Effector CD4-positive, alpha-beta T cell (primary cell): ENCODE data around the gene ZNF652.
"Not testable (repeated sequence)": the region's sequence is repeated elsewhere in the genome, so short reads cannot be mapped to it uniquely, and the experiment has no call there.

Experiments
- DNase-seq: peaks from one replicate; pipeline ENCODE4 v3.0.0-alpha.2; 2020

The ZNF652 gene

DNA sequence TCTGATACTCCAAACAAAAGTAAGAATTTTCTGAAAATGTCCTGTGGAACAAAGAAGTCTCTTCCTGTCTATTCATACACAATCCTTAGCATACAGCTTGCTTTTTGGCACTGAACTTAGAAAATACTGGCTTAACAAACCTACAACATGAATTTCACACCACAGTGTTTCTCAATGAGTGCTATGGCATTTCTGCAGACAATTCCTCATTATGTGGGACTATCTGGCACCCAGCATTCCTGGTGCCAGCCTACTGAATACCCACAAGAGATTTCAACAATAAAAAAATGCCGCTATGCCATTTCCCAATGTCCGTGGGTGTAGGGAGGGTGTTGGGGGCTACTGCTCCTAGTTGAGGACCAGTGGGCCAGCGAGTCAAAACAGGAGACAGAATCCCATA, 62.1 kb downstream of the ZNF652 start:
- no peak for DNase-seq

DNA sequence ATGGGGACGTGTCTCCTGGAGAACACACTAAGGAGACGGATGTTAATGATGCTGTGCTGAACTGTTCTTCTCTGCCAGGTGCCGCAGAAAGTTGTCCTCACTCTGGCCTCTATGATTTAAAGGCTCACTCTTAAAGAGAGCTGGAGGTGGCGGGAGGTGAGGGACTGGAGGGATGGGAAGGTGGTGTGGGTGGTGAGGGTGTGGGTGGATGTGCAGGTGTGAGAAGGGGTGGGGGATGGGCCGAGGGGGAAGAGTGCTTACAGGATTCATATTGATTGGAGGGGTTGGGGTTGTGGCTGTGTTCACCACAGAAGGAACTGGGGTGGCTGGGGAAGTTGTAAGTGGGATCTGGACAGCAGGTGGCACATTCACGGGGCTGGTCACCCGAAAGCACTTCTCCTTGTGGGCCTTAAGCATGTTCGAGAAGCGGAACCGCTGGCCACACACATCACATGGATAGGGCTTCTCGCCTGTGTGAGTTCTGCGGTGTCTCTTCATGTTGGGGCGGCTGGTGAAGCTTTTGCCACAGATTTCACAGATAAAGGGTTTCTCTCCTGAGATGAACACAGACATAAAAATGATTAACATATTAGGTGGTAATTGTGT, 63.6 kb downstream of the ZNF652 start:
- no peak for DNase-seq

DNA sequence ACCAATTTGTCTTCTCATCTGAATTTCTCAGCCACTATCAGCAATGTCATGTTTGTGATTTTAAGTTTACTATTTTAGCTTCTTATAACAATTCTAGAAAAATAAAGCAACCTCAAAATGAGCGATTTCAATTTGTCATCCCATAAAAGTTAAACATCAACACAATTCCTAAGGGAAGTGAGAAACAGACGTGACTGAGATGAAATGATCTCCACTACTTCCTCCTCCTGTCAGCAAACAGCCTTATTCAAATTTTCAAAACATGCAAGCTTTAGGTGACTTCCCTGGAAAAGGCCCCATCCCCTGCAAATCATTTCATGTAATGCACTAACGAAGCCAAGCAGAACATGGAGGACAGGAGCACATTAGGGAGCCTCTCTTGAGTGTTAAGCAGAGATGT, 64.9 kb downstream of the ZNF652 start:
- DNase-seq, result no peak

DNA sequence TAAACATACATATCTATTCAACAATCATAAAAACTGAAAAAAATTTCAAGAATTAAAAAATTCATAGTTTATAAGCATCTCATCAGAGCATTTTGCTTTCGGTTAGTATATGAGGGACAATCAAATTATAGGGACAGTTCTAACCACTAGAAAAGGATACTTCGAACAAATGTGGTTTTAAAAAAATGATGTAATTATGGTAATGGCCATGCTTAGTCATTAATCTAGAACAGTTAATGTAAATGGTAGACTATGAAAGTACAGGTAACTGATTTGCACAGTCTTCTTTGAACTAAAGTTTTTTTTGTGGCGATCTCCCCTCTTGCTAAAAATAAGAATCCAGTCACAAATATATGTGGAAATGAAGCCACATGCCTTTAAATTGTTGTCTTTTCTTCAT, 67.9 kb downstream of the ZNF652 start:
- no peak for DNase-seq

DNA sequence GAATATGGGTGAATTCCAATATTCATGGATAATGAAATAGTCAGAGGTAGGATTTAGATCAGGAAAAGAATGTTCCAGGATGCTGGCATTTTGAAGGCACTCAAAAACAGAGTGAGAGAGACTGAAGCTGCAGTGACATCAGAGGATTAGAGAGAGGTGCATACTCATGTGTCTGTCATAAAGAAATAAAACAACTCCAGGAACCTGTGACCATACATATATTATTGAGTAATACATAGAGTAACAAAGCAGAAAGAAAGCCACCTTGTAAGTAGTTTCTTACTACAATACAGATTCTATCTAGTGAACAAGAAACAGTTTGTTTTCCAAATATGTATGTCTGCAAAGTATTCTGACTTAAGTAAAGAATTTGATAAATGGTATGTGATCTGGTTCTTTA, 69.1 kb downstream of the ZNF652 start:
- DNase-seq, result no peak

DNA sequence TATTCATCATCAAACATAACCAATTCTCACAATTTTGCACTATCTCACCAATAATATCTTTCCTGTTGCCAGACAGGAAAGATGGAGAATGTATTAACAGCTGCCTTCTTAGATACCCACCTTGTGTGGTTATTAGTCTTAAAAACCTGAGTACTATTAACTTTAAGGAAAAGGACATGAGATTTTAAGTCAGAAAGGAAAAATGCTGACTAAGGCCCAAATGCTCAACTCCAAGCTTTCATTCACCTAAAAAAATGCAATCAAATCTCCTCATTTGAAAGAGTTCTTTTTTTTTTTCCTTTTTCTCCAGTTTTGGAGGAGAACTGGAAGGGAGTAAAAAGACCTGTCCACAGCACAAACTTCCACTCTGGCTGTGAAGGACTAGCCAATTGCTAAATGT, 70.1 kb downstream of the ZNF652 start:
- DNase-seq, result no peak

DNA sequence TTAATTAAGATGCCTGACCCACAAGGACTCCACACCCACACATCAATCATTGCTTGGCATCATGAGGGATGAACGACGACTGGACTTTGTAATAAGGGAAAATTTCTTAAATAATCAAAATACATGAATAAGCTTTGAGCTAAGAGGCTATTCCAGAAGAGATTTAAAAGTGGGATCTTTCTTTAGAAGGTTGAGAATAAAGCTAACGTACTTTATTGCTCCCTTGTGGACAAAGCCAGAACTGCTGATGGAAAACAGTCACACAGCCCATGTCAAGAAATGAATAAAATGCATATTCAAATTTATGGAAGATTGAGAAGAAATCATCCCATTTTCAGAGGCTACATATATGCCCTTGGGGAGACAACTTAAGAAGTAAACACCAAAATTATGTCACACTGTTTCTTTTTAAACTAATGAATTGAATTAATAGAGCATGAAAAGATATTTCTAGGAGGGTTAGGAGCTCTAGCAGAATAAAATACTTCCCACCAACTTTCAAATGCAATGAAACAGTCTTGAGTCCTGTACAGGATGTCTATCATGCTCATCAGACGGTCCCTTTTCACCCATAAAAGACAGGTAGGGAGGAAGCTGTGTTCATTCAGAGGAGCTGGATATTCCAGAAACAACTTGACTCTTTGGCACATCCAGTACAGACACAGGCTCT, 71.2 kb downstream of the ZNF652 start:
- DNase-seq, result no peak

DNA sequence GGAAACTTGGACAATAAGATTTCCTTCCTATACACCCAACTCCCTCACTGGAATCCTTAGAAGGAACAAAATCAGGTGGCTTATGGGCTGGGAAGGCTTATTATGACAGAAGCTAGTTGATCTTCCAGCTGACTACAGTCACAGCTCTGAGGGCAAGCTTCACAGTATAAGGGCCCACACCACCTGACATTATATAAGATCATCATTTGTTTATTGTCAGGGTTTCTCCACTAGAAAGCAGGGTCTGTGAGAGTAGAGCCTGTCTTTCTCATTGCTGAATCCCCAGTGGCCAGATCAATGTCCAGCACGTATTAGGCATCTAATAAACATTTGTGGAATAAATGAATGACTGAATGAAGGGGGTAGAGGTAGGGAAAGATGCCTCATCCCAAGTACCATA, 73.7 kb downstream of the ZNF652 start:
- DNase-seq, result no peak

DNA sequence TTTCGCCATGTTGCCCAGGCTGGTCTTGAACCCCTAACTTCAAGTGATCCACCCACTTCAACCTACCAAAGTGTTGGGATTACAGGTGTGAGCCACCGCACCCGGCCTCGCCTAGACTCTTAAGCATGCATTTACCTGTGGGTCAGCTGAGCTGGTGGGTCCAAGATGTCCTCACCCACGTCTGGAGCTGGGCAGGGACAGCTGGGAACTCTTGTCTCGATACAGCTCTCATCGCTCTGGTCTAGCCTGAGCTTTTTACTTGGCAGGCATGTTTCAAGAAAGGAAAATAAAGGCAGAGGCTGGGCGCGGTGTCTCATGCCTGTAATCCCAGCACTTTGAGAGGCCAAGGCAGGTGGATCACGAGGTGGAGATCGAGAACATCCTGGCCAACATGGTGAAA, 74.6 kb downstream of the ZNF652 start:
- DNase-seq, result no peak

DNA sequence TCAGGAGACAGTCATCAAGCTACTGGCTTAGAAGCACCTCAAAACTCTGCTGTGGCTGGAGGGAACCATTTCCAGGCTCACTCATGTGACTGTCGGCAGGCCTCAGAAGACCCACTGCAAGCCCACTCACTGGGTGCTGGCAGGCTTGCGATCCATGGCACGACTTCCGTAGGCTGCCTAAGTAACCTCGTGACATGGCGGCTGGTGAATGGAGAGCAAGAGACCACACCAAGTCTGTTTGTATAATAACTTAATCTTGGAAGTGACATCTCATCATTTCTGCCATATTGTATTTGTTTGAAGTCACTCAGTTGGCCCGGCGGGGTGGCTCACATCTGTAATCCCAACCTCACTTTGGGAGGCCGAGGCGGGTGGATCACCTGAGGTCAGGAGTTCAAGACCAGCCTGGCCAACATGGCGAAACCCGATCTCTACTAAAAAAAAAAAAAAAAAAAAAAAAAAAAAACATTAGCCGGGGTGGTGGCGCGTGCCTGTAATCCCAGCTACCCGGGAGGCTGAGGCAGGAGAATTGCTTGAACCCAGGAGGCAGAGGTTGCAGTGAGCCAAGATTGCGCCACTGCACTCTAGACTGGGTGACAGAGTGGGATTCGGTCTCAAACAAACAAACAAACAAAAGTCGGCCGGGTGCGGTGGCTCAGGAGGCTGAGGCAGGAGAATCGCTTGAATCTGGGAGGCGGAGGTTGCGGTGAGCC, 75.6 kb downstream of the ZNF652 start:
- not testable (repeated sequence) for DNase-seq

DNA sequence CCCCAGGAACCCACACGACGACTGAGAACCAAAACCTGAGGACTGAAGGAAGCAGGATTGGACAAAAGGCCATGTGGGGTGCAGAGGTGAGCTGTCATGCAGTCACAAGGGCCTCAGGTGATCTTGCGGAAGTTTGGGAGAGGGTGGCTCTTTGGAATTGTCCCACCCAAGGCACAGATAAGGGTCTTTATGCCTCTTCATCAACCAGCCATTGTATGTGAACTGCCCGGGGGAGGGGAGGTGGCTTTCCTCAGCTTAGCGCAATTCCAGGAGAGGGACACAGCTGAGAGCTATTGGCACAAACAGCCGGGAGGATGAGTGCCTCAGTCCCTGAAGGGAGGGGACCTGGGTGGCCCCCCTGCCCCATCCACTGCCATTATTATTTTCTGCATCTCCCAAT, 76.3 kb downstream of the ZNF652 start:
- DNase-seq, result no peak

DNA sequence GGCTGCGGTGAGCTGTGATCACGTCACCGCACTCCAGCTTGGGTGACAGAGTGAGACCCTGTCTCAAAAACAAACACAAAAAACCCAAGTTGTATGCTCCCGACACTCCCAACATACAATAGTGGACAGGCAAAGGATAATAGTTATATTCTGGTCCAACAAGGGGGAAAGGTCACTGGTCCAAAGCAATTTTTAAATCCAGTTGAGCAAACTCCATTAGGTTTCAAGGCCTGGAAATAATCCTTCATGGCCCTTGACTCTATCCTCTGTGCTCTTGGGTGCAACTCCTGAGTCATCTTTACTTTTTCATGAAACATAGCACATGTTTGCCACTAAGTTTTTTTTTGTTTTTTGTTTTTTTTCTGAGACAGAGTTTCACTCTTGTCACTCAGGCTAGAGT, 81.1 kb downstream of the ZNF652 start:
- no peak for DNase-seq

DNA sequence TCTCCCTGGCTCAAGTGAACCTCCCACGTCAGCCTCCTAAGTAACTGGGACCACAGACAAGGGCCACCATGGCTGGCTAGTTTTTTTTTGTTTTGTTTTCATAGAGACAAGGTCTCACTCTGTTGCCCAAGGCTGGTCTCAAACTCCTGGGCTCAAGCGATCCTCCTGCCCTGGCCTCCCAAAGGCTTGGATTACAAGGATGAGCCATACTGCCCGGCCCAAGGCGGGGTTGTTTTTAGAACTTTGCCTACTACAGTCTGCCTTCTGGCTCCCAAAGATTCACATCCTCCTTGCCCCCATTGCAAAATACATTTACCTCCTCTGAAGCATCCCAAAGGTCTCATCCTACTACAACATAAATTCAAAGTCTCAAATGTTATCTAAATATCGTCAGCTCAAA, 82.0 kb downstream of the ZNF652 start:
- no peak for DNase-seq

DNA sequence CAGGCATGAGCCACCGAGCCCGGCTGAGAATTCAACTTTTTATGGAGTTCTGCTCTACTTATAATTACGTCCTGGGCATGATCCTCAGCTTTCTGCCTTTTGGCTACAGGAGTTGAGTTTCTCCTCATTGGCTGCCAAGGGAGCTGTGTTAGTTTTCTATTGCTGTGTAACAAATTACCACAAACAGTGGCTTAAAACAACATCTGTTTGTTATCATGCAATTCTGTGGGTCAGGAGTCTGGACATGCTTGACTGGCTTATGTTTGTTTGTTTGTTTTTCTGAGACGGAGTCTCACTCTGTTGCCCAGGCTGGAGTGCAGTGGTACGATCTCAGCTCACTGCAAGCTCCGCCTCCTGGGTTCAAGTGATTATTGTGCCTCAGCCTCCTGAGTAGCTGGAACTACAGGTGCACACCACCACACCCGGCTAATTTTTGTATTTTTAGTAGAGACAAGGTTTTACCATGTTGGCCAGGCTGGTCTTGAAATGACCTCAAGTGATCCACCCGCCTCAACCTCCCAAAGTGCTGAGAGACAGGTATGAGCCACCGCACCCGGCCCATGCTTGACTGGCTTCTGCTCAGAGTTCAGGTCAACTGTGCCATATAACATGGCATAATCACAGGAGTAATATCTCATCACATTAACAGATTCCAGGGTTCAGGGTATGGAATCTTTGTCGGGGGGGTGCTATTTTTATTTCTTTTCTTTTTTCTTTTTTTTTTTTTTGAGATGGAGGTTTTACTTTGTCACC, 82.6 kb downstream of the ZNF652 start:
- DNase-seq, result not testable (repeated sequence)

DNA sequence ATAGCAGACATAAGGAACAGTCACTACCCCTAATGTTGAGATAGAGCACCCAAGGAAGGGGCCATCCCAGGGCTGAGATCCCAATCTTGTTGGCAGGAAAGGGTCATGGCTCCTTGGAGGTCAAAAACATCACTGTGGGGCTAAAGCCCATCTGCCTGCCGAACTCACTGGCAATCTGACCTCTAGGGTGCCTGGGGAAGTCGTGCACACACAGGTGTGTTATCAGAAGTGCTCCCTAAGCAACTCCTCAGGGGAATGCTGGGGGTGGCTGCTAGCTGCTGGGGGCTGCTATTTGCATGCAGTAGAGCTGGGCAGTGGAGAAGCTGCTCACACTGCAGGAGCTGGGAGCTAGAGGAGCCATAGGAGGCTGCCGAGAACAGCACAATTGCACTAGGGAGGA, 84.0 kb downstream of the ZNF652 start:
- no peak for DNase-seq

DNA sequence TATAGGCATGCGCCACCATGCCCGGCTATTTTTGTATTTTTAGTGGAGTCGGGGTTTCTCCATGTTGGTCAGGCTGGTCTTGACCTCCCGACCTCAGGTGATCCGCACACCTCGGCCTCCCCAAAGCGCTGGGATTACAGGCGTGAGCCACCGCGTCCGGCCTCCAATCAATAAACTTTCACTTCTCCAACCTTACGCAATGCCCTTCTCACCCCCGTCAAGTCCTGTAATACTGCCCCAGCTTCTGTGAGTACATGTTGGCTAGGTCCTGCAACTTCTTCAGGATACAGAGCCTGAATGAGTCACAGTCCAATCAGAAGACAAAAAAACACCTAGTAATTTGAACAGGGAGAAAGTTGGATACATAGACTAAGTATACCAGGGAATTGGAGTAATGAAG, 84.4 kb downstream of the ZNF652 start:
- no peak for DNase-seq

DNA sequence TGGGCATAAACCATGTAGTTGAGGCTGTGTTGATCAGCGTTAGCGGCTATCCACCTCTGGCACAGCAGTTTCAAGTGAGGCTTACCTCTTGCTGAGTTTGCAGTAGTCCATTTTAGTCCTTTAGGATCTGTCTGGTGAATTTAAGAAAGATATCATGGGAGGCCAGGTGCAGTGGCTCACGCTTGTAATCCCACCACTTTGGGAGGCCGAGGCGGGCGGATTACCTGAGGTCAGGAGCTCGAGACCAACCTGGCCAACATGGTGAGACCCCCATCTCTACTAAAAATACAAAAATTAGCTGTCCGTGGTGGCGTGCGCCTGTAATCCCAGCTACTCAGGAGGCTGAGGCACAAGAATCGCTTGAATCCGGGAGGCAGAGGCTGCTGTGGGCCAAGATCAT, 86.1 kb downstream of the ZNF652 start:
- not testable (repeated sequence) for DNase-seq

DNA sequence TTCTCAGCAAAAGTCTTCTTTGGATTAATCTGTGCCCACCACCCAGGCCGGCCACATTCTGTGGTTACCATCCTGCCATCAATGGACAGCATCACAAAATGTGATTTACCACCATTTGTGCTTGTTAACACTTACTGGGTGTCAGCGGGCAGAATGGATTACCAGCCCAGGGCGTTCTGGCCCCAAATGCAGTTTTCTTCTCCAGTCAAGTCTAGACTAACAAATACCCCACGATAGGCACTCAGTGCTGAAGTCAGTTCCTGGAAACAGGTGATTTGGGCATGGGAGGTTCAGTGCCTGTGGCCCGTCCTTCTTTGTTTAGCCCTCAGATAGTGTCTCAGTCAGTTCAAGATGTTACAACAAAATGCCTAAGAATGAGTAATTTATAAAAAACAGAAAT, 92.7 kb downstream of the ZNF652 start:
- DNase-seq, result no peak

DNA sequence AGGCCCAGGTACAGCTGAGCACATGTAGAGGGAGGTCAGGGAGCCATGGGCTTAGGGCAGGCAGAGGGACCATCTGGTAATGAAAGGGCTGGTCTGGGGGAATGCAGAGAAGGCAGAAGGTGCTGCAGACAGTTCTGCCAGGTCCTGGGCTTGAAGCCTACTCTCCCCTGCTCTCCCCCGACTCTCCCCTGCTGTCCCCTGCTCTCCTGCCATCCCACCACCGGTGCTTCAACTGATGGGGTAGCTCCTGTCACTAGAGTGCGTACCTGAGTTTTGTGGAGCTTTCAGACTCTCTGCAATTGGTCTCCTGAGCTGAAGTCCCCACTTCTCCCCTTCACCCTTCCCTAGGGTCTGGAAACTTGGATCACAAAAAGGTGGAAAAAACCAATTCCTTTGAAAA, 94.1 kb downstream of the ZNF652 start:
- no peak for DNase-seq

DNA sequence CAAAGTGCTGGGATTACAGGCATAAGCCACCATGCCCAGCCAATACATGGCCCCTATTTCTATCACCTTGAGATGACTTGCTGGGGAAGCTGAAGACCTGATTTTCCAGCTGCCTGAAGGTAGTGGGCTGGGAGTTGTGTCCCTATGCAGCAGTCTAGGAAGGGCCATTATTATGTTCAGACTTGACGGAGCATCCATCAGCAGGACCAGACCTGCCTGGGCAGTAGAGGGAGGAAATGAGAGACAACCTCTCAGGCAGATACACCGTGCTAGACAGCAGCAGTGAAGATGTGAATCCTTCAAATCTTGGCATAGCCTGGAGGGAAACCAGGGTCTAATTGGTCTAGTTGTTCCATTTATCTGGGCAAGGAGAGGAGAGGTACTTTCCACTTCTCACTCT, 95.8 kb downstream of the ZNF652 start:
- DNase-seq, result no peak

DNA sequence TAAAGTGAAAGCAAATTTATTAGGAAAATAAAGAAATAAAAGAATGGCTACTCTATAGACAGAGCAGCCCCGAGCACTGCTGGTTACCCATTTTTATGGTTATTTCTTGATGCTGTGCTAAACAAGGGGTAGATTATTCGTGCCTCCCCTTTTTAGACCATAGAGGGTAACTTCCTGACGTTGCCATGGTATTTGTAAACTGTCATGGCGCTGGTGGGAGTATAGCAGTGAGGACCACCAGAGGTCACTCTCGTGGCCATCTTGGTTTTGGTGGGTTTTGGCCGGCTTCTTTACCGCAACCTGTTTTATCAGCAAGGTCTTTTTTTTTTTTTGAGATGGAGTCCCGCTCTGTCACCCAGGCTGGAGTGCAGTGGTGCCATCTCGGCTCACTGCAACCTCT, 100.5 kb downstream of the ZNF652 start:
- not testable (repeated sequence) for DNase-seq

DNA sequence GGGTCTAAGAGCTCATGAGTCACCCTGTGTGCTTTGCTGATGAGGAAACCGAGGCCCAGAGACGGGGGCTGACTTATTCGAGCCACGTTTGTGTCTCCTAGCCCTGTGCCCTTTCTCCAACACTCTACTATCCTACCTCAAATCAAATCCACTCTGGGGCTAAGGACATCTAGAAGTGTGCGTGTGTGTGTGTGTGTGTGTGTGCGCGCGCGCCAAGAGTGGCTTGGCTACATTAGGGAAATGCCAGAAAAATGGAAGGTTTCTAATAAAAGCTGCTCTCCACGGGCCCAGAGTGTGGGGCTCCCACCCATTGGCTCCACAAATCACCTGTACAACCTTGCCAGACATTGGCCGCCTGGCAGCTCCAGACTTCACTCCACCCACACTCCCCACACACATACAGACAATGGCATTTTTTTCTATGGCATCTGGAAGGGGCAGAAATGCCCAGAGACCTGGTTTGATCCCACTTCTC, 101.2 kb downstream of the ZNF652 start:
- DNase-seq, result no peak

DNA sequence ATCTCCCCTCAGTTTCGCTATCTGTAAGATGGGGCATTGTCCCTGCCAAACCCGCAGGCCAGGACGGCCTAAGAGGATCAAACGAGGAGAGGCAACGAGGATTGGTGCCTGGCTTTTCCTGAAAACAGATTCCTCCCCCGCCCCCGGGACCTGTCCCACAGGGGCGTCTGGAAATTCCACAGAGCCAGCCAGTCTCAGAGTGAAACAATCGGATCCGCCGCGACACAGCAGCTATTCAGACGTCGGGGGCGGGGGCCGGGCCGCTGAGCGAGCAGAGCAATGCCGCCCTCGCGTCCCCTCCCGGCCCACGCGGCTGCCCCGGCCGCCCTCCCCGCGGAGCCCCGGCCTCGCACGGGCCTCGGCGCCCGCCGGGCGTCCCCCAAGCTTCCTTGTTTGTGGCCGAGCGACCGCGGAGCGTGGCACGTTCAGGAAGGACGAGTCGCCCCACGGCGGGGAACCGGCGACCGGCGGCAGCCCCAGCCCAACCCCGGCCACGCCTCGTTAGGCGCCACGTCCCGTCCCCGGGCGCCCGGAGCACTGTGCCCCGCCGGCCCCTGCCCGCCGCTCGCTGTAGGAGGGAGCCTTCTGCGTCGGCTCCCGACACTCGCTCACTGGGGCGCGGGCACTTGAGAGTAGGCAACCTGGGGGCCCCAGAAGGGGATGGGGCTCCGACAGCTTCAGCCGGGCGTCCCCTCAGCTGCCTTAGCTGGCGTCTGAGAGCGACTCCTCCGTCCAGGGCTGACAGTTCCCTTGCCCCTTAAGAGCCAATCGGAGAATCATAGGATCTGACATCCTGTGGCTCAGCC, 101.8 kb downstream of the ZNF652 start:
- DNase-seq, result peak; percentile 9
